NCI-H345 (cell line): ENCODE results near the gene SNX9.

Experiments
- DNase-seq: peaks from one replicate; lab custom pipeline; 2025; lab: John Stamatoyannopoulos, UW

Gene SNX9

GRCh38 chr6:157981132-157981394, 158.0 kb downstream of the SNX9 start:
- no peak for DNase-seq

GRCh38 chr6:157981395-157982101, 158.5 kb downstream of the SNX9 start, which contains the start of gene SYNJ2:
Gene SYNJ2 (plus strand): TSS chr6:157981863. CDS start chr6:157981962, 99 bp downstream.
- peak; percentile 77 for DNase-seq

GRCh38 chr6:157982102-157982562, 159.1 kb downstream of the SNX9 start:
- peak; percentile 24 for DNase-seq

DNA sequence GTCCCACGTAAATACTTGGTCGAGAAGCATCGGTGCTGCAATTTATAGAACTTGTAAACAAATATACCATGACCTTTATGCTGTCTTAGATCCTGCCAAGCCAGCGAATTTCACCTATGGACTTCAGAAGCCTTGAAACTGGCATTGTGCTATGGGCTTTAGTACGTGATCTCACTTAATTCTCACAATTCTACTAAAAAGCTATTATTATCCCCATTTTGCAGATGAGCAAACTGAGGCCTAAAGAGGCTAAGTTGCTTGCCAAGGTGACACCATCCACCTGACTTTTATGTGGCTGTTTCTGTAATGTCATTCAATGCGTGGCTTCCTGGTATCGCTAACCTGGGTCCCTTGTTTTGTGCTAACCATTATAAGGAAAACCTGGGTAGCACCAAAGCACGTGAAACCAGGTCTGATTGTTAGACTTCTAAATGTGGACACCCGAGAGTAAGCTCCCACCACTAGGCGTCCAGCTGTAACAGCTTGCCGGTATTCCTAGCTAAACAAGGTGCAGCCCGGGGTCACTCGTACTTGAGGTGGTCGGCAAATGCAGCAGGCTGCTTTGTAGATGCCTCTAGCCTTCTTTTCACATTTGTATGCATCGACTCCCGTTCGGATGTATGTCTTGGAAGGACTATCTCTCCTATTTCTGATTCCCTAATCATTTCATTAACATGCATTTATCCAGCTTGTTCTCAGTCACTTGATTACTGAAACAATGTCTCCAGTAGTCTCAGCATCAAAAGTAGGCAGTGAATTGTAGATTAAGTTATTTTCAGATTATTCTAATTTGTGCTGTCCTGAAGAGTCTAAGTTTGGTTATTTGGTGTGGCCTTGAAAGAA, 159.7 kb downstream of the SNX9 start:
- DNase-seq: no peak

GRCh38 chr6:157983406-157984119, 160.5 kb downstream of the SNX9 start:
- no peak for DNase-seq

DNA sequence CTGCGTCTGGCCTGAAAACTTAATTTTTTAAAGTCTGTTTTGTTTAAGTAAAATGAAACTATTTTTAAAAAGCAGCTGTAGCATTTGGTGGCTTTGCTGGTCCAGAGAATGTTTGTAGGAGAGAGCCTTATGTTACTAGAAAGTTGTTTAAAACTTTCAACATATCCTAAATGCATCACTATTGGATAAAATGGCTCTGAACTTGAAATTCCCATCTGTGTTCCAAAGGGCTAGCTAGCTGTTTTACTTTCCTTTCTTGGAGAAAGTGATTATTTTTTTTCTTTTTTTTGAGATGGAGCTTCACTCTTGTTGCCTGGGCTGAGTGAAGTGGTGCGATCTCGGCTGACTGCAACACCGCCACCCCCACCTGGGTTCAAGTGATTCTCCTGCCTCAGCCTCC, 161.1 kb downstream of the SNX9 start:
- DNase-seq: no peak

GRCh38 chr6:157984686-157985225, 161.7 kb downstream of the SNX9 start:
- DNase-seq: no peak

GRCh38 chr6:157985378-157986155, 162.5 kb downstream of the SNX9 start:
- peak; percentile 70 for DNase-seq

GRCh38 chr6:157987788-157988699, 165.0 kb downstream of the SNX9 start:
- no peak for DNase-seq

GRCh38 chr6:157988700-157989063, 165.6 kb downstream of the SNX9 start:
- no peak for DNase-seq

DNA sequence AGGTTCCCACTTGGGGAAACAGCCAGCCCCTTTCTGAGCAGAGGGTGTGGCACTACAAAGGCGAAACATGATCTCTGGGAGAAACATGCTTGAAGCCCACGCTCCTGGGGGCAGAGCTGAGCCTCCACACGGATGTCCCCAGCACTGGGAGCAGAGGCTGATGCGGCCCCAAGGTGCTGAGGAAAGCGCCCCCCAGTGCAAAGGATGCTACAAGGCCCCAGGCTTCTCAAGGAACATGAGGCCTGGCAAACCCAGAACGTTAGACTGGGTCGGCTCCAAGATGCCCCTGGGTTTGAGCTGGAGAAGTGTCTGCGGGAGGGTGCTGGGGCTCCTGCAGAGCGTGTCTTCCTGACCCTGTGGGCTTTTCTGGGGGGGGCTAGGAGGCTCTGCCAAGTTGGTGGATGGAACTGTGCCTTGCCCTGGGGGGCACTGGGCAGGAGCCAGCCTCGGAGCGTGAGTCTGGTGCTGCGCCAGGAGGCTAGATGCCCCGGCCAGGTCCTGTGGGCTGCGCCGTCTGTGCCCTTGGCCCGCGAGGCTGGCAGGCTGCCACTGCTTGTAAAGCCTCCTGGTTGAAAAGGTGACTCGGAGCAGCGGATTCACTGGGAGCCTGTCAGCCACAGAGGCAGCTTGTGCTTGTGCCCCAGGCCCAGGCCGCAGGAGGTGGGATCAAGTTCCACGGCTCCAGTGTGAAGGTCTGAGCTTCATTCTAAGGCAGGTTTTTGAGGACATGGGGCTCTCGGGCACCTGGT, 166.7 kb downstream of the SNX9 start:
- peak; percentile 75 for DNase-seq

DNA sequence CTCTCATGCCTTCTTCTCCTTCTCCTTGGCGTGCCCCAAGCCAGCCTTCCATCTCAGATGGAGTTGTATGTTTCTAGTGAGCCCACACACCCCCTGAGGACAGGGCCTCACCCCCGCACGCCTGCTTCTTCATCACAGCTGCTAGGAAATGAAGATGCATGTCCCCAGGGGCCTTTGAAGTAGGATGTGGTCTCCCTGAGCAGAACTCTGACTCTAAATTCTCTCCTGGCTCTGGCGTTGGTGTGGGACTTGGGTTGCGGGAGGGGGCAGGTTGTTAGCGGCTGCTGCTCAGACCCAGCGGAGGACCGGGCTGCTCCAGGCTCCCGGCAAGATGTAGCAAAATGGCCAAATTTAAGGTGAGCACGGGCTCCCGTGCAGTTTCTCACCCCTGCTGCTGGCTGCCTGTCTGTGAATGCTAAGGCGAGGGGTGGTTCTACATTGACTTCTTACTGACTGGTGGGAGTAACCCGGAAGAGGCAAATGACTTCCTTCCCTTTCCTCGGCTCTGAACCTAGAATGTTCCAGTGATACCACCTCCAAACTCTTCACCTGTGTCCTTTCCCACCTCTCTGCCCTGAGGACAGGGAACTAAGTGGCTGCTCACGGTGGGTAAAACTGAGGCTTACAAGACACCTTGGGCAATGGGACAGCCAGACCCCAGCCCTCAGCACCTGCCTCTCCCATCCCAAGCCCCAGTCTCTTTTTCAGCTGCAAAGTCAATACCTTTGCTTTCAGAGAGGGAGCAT, 167.4 kb downstream of the SNX9 start:
- DNase-seq: no peak

GRCh38 chr6:157991067-157991432, 168.0 kb downstream of the SNX9 start:
- no peak for DNase-seq

- no peak for DNase-seq
These were observed 170.0 kb downstream of the SNX9 start for GRCh38 chr6:157993076-157993475.

DNA sequence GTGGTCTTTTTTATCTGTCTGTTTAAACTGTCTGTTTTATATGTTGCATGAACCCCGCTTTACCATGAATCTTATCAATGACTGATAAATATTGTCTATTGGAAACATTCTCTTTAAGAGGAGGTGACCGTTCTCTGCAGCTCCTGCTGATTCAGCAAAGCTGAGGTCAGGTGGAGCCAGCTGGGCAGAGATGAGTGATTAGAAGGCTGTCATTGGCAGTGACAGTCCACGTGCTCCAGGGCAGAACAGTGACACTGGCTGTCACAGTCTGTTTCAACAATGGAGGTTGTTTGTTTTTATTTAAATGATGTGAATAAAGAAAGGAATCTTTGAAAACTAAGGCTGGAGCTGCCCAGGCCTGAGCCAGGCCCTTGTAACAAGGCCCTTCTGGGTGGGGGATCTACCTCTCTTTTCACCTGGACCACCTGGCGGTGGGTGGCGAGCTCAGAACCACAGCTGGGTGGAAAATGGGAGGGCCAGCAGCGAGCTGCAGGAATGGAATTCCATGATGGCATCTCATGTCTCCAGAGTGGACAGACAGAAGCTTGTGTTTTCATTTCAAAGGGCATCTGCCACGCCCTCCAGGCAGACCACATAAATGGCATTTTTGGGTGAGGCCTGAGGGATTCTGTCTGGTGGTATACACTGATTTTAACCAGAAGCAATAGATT, 171.2 kb downstream of the SNX9 start:
- no peak for DNase-seq
